Mesothelial cell of epicardium (in vitro differentiated cells): ENCODE data around the gene SDC1. TPM values are rescaled to one million over a fixed set of nuclear protein-coding genes. Genes with fewer than 3 reads are reported as not detected.

ENCODE experiments used
- DNase-seq, 2 experiments: peaks; one replicate each; pipeline ENCODE4 v3.0.0; 2021; ENCODE audit warnings: low spot score in 2 of 2; ENCODE audit not compliant: unreplicated experiment in 2 of 2
- H3K27ac Mint-ChIP-seq: 2 replicates; pipeline ENCODE4 v1.8.0; 2021; ENCODE audit warnings: mixed read lengths
- H3K27me3 Mint-ChIP-seq: 2 replicates; pipeline ENCODE4 v1.8.0; 2021; ENCODE audit warnings: low read depth, mixed read lengths
- H3K36me3 Mint-ChIP-seq: 2 replicates; pipeline ENCODE4 v1.8.0; 2021; ENCODE audit warnings: mixed read lengths
- H3K4me1 Mint-ChIP-seq: 2 replicates; pipeline ENCODE4 v1.8.0; 2021; ENCODE audit warnings: mixed read lengths
- H3K4me3 Mint-ChIP-seq: 2 replicates; pipeline ENCODE4 v1.8.0; 2021; ENCODE audit warnings: mild to moderate bottlenecking, moderate library complexity, mixed read lengths
- H3K9me3 Mint-ChIP-seq: 2 replicates; pipeline ENCODE4 v1.8.0; 2021; ENCODE audit warnings: mixed read lengths
- total RNA-seq: library from RNA; stranded (reverse); gene quantifications from 3 replicates; pipeline ENCODE4 v1.2.1, GENCODE V29; 2021
- TF ChIP-seq, protein P1 (sequence below): fragments of 200-600 bp; sonication (generic); IDR thresholded peaks from one replicate; pipeline ENCODE4 v1.5.0; 2021; ENCODE audit warnings: antibody characterized with exemption; ENCODE audit not compliant: unreplicated experiment

SDC1 gene
- total RNA-seq, 1 donor from 2014 or later, result 50.7 TPM

DNA sequence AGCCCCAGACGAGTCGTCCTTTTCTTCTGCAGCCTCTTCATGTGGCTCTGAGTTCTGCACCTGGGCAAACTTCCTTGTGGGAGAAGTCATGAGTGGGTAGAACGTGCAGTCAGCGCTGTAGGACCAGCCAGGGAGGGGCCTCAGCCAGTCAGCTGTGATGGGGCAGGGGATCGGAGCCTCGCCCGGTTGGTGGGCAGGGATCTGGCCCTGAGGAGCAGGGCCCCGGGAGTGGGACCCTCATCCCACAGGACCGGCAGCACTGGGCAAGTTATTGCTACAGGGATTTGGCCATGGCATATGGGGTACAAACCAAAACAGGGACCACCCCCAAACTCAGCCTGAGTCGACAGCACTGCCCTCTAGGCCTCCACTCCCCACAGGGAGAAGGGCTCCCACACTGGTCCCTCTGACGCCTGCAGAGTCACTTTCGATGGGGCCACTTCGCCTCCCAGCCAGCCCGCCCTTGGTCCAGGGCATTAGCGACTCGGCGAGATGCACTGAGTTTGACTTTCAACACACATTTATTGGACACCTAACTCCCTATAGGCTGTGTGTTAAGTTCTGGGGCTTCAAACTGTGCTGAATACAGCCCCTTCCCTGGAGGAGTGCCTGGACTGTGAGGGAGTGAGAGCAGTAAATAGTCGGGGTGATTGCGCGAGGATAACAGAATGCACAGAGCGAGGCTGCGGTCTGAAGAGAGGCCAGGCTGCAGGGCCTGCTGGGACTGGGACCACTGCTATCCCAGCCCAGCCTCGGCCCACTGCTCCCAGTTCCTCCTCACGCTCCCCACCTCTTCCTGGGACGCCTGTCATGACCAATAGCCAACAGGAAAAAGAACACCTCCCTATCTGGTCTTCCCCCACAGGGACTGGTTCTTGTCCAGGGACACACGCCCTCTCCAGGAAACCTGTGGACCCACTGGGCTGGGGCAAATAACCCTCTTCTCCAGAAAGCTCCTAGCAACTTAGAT is 55.9 kb downstream of the SDC1 start:
- Mint-ChIP-seq H3K36me3 (no peaks in the 10 kb centered on the region), H3K4me3 (no peak overlapping the region), H3K9me3 (no peaks in the 10 kb centered on the region), H3K27ac (no peak overlapping the region), H3K27me3 (no peaks in the 10 kb centered on the region), H3K4me1 (peaks cover 20% of the 10 kb centered on the region)
- no peak for DNase-seq
- TF ChIP-seq, protein P1, sequence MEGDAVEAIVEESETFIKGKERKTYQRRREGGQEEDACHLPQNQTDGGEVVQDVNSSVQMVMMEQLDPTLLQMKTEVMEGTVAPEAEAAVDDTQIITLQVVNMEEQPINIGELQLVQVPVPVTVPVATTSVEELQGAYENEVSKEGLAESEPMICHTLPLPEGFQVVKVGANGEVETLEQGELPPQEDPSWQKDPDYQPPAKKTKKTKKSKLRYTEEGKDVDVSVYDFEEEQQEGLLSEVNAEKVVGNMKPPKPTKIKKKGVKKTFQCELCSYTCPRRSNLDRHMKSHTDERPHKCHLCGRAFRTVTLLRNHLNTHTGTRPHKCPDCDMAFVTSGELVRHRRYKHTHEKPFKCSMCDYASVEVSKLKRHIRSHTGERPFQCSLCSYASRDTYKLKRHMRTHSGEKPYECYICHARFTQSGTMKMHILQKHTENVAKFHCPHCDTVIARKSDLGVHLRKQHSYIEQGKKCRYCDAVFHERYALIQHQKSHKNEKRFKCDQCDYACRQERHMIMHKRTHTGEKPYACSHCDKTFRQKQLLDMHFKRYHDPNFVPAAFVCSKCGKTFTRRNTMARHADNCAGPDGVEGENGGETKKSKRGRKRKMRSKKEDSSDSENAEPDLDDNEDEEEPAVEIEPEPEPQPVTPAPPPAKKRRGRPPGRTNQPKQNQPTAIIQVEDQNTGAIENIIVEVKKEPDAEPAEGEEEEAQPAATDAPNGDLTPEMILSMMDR, result no peak

DNA sequence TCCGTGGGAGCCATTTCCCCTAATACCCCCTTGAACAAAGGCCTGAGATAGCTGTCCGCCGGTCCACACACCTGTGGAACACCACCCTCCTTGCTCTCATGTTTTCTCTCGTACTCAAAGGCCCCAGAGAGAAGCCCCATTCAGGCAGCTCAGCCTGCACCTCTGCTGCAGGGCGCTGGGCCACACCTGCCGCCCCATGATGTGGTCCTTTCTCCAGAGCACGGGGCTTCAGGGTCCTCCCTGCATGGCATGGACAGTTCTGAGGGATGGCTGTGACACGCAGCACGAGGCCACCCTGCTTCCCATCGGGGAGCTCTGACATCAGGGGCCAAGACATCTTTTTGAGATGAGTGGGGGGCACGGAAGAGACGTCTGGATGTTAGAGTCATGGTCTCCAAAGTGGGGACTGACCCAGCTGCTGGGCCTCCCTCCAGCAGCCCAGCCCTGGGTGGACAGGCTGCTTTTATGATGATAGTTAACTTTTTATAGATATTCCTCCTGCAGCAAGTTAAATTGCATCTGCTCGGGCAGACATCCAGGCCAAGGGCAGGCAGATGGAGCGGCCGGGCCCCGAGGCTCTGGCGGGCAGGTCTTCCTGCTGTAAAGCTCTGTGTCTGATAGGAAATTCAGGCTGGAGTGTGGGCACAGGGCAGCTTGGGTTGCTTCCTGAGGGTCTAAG is 56.7 kb downstream of the SDC1 start:
- peaks cover 20% of the 10 kb centered on the region for H3K4me1 Mint-ChIP-seq
- no peak overlapping the region for H3K4me3 Mint-ChIP-seq
- no peak for DNase-seq
- TF ChIP-seq, protein P1, result no peak
- no peaks in the 10 kb centered on the region for H3K9me3 Mint-ChIP-seq
- H3K36me3 Mint-ChIP-seq, result no peaks in the 10 kb centered on the region
- H3K27ac Mint-ChIP-seq, result no peak overlapping the region
- no peaks in the 10 kb centered on the region for H3K27me3 Mint-ChIP-seq

DNA sequence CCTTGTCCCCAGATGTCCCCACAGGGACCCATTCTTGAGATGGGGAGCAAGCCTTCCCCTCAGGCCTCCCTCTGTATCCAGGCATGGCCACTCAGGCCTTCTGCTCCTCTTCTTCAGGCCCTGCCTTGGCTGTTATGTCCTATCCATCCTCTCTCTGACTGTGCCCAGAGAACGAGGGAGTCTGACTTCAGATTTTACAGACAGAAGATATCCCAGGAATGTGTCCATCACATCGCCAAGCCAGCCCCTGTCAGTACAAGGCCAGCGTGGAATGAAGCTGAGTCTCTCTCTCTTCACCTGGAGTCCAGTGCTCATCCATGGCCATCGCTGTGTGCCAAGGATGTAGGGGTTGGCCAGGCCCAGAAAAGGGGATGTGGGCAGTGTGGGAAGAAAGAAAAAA is 57.6 kb downstream of the SDC1 start:
- no peaks in the 10 kb centered on the region for H3K27me3 Mint-ChIP-seq
- peaks cover 13% of the 10 kb centered on the region for H3K4me1 Mint-ChIP-seq
- H3K27ac Mint-ChIP-seq, result no peak overlapping the region
- no peaks in the 10 kb centered on the region for H3K9me3 Mint-ChIP-seq
- TF ChIP-seq, protein P1, result no peak
- H3K4me3 Mint-ChIP-seq, result no peak overlapping the region
- no peaks in the 10 kb centered on the region for H3K36me3 Mint-ChIP-seq
- no peak for DNase-seq

DNA sequence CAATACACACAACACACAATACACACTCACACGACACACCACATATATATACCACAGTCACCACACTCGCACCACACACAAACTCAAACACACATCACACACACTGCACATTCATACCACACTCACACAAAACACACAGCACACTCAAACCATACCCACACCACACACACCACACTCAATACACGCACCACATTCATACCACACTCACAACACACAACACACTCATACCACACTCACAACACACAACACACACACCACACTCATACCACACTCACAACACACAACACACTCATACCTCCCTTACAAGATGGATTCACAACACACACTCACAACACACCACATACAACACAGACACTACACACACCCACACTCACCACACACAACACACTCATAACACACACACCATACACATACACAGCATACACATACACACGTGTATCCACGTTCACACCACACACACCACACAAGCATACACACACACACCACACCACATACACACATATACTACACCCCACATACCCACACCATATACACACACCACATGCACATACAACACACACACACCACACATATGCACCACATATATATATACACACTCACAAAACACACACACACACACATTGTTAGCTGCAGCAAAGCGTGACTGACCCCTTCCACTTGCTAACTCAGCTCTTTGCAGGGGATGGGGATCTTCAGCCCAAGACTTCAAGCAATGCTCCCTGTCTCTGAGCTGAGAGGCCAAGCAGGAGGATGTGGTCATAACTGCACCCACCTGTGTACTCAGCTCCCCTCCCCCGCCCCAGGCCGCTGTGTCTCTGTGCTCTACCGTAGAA is 59.0 kb downstream of the SDC1 start:
- Mint-ChIP-seq H3K27me3 (no peaks in the 10 kb centered on the region), H3K9me3 (no peaks in the 10 kb centered on the region), H3K4me1 (peaks cover 9% of the 10 kb centered on the region), H3K36me3 (no peaks in the 10 kb centered on the region), H3K27ac (no peak overlapping the region), H3K4me3 (no peak overlapping the region)
- TF ChIP-seq, protein P1, result no peak
- DNase-seq, result no peak

DNA sequence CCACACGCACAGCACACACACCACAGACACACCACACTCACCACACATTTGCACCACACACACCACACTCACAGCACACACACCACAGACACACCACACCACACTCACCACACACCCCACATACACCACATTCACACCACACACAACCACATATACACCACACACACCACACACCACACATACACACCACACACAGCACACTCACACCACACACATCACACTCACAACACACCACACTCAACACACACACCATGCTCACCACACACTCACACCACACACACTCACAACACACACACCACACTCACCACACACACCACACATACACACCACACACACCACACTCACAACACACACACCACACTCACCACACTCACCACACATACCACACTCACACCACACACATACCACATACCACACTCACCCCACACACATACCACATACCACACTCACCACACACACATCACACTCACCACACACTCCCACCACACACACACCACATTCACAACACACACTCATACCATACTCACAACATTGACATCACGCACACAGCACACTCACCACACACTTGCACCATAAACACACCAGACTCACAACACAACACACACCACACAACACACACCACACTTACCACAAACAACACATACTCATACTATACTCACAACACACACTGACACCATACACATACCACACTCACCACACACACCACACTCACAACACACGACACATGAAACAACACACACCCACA is 60.0 kb downstream of the SDC1 start:
- no peaks in the 10 kb centered on the region for H3K27me3 Mint-ChIP-seq
- H3K9me3 Mint-ChIP-seq, result peaks cover 1% of the 10 kb centered on the region
- TF ChIP-seq, protein P1, result no peak
- H3K4me1 Mint-ChIP-seq, result peaks cover 9% of the 10 kb centered on the region
- H3K36me3 Mint-ChIP-seq, result no peaks in the 10 kb centered on the region
- H3K4me3 Mint-ChIP-seq, result no peak overlapping the region
- no peak for DNase-seq
- H3K27ac Mint-ChIP-seq, result no peak overlapping the region
